K562 (cell line): ENCODE measurements around the gene FASTK. TPM values are rescaled to one million over a fixed set of nuclear protein-coding genes. Genes with fewer than 3 reads are reported as not detected.

Source experiments
- GTF2F1 ChIP-seq: IDR thresholded peaks from 2 replicates; pipeline ENCODE4 v1.6.1; 2011; ENCODE audit warnings: low read depth, low read length, improper control_type of control experiment
- NR2F6 ChIP-seq: fragments of 450-650 bp; formaldehyde crosslinking; IDR thresholded peaks from 2 replicates; pipeline ENCODE4 v1.4.0; 2020; ENCODE audit warnings: mild to moderate bottlenecking
- PTRF ChIP-seq: fragments of 450-650 bp; IDR thresholded peaks from 2 replicates; pipeline ENCODE4 v1.6.1; 2016; ENCODE audit warnings: mild to moderate bottlenecking, missing genetic modification characterization, missing compliant biosample characterization
- SMARCB1 ChIP-seq: IDR thresholded peaks from 2 replicates; pipeline ENCODE4 v1.6.1; 2011; ENCODE audit warnings: improper control_type of control experiment, low read depth; ENCODE audit not compliant: insufficient read length
- SNIP1 ChIP-seq: fragments of 450-650 bp; IDR thresholded peaks from 2 replicates; pipeline ENCODE4 v1.7.1; 2017; ENCODE audit warnings: low read depth, mild to moderate bottlenecking
- SUPT5H ChIP-seq: fragments of 450-650 bp; IDR thresholded peaks from 2 replicates; pipeline ENCODE4 v1.6.1; 2016
- XRCC4 ChIP-seq: IDR thresholded peaks from one replicate; pipeline ENCODE4 v1.6.1; 2011; ENCODE audit not compliant: insufficient read depth, insufficient read length; ENCODE audit errors: extremely low read depth
- XRCC5 ChIP-seq: fragments of 200-400 bp; formaldehyde crosslinking; IDR thresholded peaks from 2 replicates; pipeline ENCODE4 v1.6.1; 2017; ENCODE audit warnings: low read depth, mild to moderate bottlenecking, low read length
- polyA plus RNA-seq, 8 experiments: library from polyadenylated mRNA; depleted of rRNA in 4 of 8; stranded (reverse) in 5 of 8; unstranded in 3 of 8; fragments of >200 nt; fragmentation: Nextera tagmentation in 2 of 8; fragmentation: Illumina TruSeq in 1 of 8; extraction: Ambion mirVana in 2 of 8; extraction: Trizol in 1 of 8; gene quantifications; 2 replicates each; pipeline versions ENCODE4 v1.2.1 to v1.2.3, GENCODE V29; 2011 to 2014; ENCODE audit warnings: inconsistent platforms in 1 of 8, missing spikeins in 1 of 8
- total RNA-seq, 7 experiments: library from RNA; depleted of rRNA in 6 of 7; stranded (reverse); fragments of >200 nt in 6 of 7; fragmentation: Illumina TruSeq in 2 of 7; extraction: Trizol in 2 of 7; gene quantifications; 2 replicates each; pipeline versions ENCODE4 v1.2.1 to v1.2.3, GENCODE V29; 2011 to 2021; ENCODE audit warnings: low replicate concordance in 1 of 7
- TF ChIP-seq, protein P1 (sequence below), 2 experiments: fragments of 450-650 bp in 1 of 2; sonication (generic) in 1 of 2; formaldehyde crosslinking in 1 of 2; IDR thresholded peaks; 2 replicates each; pipeline versions ENCODE4 v1.7.1 to v1.9.0; 2016 to 2022; ENCODE audit warnings: inconsistent platforms in 1 of 2, mild to moderate bottlenecking in 1 of 2, missing genetic modification reagents in 1 of 2

Gene FASTK
- total and polyA plus RNA-seq, 9 of the 15 experiments (the other 6 are each of a cell fraction or from before 2014, with no cell fraction given): 0.51 to 150 (median 48.2) TPM

DNA sequence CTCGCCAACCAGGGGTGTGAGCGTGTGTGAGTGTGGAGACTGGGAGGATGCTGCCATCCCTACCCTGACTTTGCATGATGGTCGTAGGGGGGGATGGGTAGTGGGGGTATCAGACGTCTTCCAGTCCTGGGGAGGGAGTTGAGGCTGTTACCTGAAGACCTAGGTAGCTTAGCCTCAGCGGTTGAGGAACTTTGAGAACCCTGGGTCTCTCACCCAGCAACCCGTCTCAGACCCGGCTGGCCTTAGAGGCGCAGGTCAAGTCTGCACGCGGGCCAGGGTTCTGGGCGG is 18.6 kb downstream of the FASTK start (continued):
- TF ChIP-seq, protein P1, sequence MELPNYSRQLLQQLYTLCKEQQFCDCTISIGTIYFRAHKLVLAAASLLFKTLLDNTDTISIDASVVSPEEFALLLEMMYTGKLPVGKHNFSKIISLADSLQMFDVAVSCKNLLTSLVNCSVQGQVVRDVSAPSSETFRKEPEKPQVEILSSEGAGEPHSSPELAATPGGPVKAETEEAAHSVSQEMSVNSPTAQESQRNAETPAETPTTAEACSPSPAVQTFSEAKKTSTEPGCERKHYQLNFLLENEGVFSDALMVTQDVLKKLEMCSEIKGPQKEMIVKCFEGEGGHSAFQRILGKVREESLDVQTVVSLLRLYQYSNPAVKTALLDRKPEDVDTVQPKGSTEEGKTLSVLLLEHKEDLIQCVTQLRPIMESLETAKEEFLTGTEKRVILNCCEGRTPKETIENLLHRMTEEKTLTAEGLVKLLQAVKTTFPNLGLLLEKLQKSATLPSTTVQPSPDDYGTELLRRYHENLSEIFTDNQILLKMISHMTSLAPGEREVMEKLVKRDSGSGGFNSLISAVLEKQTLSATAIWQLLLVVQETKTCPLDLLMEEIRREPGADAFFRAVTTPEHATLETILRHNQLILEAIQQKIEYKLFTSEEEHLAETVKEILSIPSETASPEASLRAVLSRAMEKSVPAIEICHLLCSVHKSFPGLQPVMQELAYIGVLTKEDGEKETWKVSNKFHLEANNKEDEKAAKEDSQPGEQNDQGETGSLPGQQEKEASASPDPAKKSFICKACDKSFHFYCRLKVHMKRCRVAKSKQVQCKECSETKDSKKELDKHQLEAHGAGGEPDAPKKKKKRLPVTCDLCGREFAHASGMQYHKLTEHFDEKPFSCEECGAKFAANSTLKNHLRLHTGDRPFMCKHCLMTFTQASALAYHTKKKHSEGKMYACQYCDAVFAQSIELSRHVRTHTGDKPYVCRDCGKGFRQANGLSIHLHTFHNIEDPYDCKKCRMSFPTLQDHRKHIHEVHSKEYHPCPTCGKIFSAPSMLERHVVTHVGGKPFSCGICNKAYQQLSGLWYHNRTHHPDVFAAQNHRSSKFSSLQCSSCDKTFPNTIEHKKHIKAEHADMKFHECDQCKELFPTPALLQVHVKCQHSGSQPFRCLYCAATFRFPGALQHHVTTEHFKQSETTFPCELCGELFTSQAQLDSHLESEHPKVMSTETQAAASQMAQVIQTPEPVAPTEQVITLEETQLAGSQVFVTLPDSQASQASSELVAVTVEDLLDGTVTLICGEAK (IDR thresholded peaks at IDR 0.05): no peak
- TF ChIP-seq, protein P1 (CRISPR knock-in tag; IDR thresholded peaks at IDR 0.05): 0 out of 2 replicates have a peak, but pooled peaks have one; percentile 8
- TF ChIP-seq SNIP1 (no peak), NR2F6 (CRISPR knock-in tag) (no peak), SUPT5H (no peak), PTRF (tag) (no peak), GTF2F1 (no peak), XRCC4 (no peak), XRCC5 (no peak), SMARCB1 (no peak)
